ENCODE data around the gene MAN2A2. TPM values are rescaled to one million over a fixed set of nuclear protein-coding genes. Genes with fewer than 3 reads are reported as not detected.

Gene MAN2A2
- total and polyA plus RNA-seq, 2 experiments from 2014 or later: 11.2 to 32.7 TPM

DNA sequence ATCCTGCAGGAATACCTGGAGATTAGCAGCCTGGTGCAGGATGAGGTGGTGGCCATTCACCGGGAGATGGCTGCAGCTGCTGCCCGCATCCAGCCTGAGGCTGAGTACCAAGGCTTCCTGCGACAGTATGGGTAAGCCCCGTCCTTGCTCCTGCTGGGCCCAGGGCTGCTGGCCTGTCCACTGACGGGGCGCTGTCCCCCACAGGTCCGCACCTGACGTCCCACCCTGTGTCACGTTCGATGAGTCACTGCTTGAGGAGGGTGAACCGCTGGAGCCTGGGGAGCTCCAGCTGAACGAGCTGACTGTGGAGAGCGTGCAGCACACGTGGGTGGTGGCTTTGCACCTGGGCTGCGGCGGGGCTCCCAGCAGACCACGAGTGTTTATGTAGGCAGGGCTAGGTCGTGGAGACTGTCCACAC is 13.8 kb upstream of the MAN2A2 start:
- Histone ChIP-seq H3K27me3 (no peaks in the 10 kb centered on the region), H3K4me1 (ENCODE audit: insufficient read depth) (peaks cover 15% of the 10 kb centered on the region), H2AFZ (no peak overlapping the region), H3K9me2 (replicated peaks; ENCODE audit: insufficient read depth) (no peaks in the 10 kb centered on the region), H3K36me3 (replicated peaks; ENCODE audit: insufficient read depth, low read depth) (no peaks in the 10 kb centered on the region), H3K4me2 (no peak overlapping the region), H4K20me1 (ENCODE audit: insufficient read depth, poor library complexity, severe bottlenecking) (no peaks in the 10 kb centered on the region), H3K4me3 (no peak overlapping the region), H3K27ac (no peak overlapping the region), H3K9me3 (ENCODE audit: low read depth) (no peaks in the 10 kb centered on the region), H3K79me2 (no peaks in the 10 kb centered on the region)
- no peak for DNase-seq (ENCODE audit: low spot score)
- 89% methylated on average over 18 of the region's 18 CpGs for WGBS (ENCODE audit: low lambda C conversion rate, missing lambda C conversion rate)
- no peak for TF ChIP-seq EZH2 (IDR thresholded peaks at IDR 0.05; ENCODE audit: borderline replicate concordance)

DNA sequence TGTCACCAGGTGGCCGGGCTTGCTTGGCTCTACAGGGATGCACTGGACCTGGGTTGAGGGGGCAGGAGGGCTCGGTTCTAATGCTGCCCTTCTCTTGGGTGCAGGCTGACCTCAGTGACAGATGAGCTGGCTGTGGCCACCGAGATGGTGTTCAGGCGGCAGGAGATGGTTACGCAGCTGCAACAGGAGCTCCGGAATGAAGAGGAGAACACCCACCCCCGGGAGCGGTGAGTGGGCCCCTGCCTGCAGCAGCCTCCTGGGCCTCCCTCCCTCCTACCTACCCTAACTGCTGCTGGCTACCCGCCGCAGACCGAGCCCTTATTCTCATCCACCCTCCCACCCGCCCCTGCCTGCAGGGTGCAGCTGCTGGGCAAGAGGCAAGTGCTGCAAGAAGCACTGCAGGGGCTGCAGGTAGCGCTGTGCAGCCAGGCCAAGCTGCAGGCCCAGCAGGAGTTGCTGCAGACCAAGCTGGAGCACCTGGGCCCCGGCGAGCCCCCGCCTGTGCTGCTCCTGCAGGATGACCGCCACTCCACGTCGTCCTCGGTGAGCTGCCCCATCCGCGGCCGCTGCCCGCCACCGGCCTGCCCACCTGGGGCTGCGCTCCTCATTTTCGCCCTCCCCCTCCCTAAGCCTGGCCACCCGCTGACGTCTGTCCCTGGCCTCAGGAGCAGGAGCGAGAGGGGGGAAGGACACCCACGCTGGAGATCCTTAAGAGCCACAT is 13.2 kb upstream of the MAN2A2 start:
- TF ChIP-seq, protein P1, sequence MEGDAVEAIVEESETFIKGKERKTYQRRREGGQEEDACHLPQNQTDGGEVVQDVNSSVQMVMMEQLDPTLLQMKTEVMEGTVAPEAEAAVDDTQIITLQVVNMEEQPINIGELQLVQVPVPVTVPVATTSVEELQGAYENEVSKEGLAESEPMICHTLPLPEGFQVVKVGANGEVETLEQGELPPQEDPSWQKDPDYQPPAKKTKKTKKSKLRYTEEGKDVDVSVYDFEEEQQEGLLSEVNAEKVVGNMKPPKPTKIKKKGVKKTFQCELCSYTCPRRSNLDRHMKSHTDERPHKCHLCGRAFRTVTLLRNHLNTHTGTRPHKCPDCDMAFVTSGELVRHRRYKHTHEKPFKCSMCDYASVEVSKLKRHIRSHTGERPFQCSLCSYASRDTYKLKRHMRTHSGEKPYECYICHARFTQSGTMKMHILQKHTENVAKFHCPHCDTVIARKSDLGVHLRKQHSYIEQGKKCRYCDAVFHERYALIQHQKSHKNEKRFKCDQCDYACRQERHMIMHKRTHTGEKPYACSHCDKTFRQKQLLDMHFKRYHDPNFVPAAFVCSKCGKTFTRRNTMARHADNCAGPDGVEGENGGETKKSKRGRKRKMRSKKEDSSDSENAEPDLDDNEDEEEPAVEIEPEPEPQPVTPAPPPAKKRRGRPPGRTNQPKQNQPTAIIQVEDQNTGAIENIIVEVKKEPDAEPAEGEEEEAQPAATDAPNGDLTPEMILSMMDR (IDR thresholded peaks at IDR 0.05; ENCODE audit: poor library complexity): no peak
- TF ChIP-seq EZH2 (IDR thresholded peaks at IDR 0.05; ENCODE audit: borderline replicate concordance) (no peak), EZH2phosphoT487 (IDR thresholded peaks at IDR 0.05; ENCODE audit: low read depth, severe bottlenecking, unreplicated experiment) (no peak)
- Histone ChIP-seq H3K27ac (no peak overlapping the region), H2AFZ (no peak overlapping the region), H4K20me1 (ENCODE audit: insufficient read depth, poor library complexity, severe bottlenecking) (no peaks in the 10 kb centered on the region), H3K79me2 (no peaks in the 10 kb centered on the region), H3K9me3 (ENCODE audit: low read depth) (no peaks in the 10 kb centered on the region), H3K27me3 (no peaks in the 10 kb centered on the region), H3K9me2 (replicated peaks; ENCODE audit: insufficient read depth) (no peaks in the 10 kb centered on the region), H3K4me2 (no peak overlapping the region), H3K36me3 (replicated peaks; ENCODE audit: insufficient read depth, low read depth) (no peaks in the 10 kb centered on the region), H3K4me1 (ENCODE audit: insufficient read depth) (peaks cover 9% of the 10 kb centered on the region), H3K4me3 (no peak overlapping the region)
- 85% methylated on average over 19 of the region's 31 CpGs for WGBS (ENCODE audit: low lambda C conversion rate, missing lambda C conversion rate)
- no peak for DNase-seq (ENCODE audit: low spot score)

DNA sequence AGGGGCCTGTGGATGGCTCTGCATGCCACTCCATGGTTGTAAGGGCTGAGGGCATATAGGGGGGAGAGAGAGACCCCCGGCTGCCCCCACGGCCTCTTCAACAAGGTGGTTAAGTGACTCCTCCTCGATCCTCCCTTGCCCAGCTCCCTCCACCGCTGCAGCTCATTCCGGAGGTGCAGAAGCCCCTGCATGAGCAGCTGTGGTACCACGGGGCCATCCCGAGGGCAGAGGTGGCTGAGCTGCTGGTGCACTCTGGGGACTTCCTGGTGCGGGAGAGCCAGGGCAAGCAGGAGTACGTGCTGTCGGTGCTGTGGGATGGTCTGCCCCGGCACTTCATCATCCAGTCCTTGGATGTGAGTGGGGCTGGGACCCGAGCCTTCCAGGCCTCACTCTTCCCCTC is 12.3 kb upstream of the MAN2A2 start:
- H3K79me2 ChIP-seq: no peaks in the 10 kb centered on the region
- no peaks in the 10 kb centered on the region for H4K20me1 ChIP-seq (ENCODE audit: insufficient read depth, poor library complexity, severe bottlenecking)
- no peaks in the 10 kb centered on the region for H3K9me2 ChIP-seq (replicated peaks; ENCODE audit: insufficient read depth)
- H3K27me3 ChIP-seq: no peaks in the 10 kb centered on the region
- H3K4me3 ChIP-seq: no peak overlapping the region
- no peak overlapping the region for H3K4me2 ChIP-seq
- no peaks in the 10 kb centered on the region for H3K36me3 ChIP-seq (replicated peaks; ENCODE audit: insufficient read depth, low read depth)
- no peak overlapping the region for H2AFZ ChIP-seq
- peaks cover under 1% of the 10 kb centered on the region for H3K4me1 ChIP-seq (ENCODE audit: insufficient read depth)
- TF ChIP-seq EZH2 (IDR thresholded peaks at IDR 0.05; ENCODE audit: borderline replicate concordance) (no peak), EZH2phosphoT487 (IDR thresholded peaks at IDR 0.05; ENCODE audit: low read depth, severe bottlenecking, unreplicated experiment) (no peak)
- TF ChIP-seq, protein P1 (IDR thresholded peaks at IDR 0.05; ENCODE audit: poor library complexity): no peak
- no peak overlapping the region for H3K27ac ChIP-seq
- 93% methylated on average over 11 of the region's 12 CpGs for WGBS (ENCODE audit: low lambda C conversion rate, missing lambda C conversion rate)
- H3K9me3 ChIP-seq (ENCODE audit: low read depth): no peaks in the 10 kb centered on the region
- no peak for DNase-seq (ENCODE audit: low spot score)

DNA sequence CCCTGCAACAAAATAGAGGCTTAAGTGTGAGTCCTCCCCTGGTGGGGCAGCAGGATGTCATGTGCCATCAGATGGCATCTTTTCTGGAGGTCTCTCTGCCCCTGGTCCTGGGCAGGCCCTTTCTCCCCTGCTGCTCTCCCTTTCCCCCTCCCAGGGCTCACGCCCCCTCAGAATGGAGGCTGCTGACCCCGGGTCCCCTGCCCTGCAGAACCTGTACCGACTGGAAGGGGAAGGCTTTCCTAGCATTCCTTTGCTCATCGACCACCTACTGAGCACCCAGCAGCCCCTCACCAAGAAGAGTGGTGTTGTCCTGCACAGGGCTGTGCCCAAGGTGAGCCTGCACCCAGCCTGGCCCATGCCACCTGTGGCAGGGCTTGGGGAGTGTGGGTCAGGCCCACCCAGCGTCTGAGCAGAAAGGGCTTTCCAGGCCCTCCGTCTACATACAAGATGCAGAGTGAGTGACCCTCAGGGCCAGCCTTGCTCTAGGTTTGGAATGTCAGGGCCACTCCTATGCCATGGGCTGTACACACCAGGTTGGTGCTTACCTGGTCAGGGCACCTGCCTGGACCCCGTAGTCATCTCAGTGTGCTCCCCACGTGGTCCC is 11.7 kb upstream of the MAN2A2 start:
- no peak overlapping the region for H2AFZ ChIP-seq
- H4K20me1 ChIP-seq (ENCODE audit: insufficient read depth, poor library complexity, severe bottlenecking): no peaks in the 10 kb centered on the region
- no peaks in the 10 kb centered on the region for H3K4me1 ChIP-seq (ENCODE audit: insufficient read depth)
- 93% methylated on average over 8 of the region's 8 CpGs for WGBS (ENCODE audit: low lambda C conversion rate, missing lambda C conversion rate)
- no peaks in the 10 kb centered on the region for H3K36me3 ChIP-seq (replicated peaks; ENCODE audit: insufficient read depth, low read depth)
- H3K27ac ChIP-seq: no peak overlapping the region
- no peaks in the 10 kb centered on the region for H3K9me2 ChIP-seq (replicated peaks; ENCODE audit: insufficient read depth)
- no peak overlapping the region for H3K4me3 ChIP-seq
- no peaks in the 10 kb centered on the region for H3K9me3 ChIP-seq (ENCODE audit: low read depth)
- TF ChIP-seq EZH2 (IDR thresholded peaks at IDR 0.05; ENCODE audit: borderline replicate concordance): no peak
- no peak for TF ChIP-seq EZH2phosphoT487 (IDR thresholded peaks at IDR 0.05; ENCODE audit: low read depth, severe bottlenecking, unreplicated experiment)
- TF ChIP-seq, protein P1 (IDR thresholded peaks at IDR 0.05; ENCODE audit: poor library complexity): no peak
- no peak overlapping the region for H3K4me2 ChIP-seq
- DNase-seq (ENCODE audit: low spot score): no peak
- no peaks in the 10 kb centered on the region for H3K79me2 ChIP-seq
- H3K27me3 ChIP-seq: no peaks in the 10 kb centered on the region

All from hepatocyte (in vitro differentiated cells).